Adipose tissue (tissue), 3 donors: ENCODE measurements around the gene DQX1. TPM values are rescaled to one million over a fixed set of nuclear protein-coding genes. Genes with fewer than 3 reads are reported as not detected.

ENCODE experiments used
- H3K27ac ChIP-seq: one replicate; pipeline ENCODE4 v1.5.1; 2013; ENCODE audit warnings: low read depth, low read length
- WGBS, 3 donors: extraction: QIAGEN DNeasy Blood & Tissue Kit; methylation state at CpG; one replicate each; pipeline ENCODE4 v1.1.7; 2013; 5-methylcytosine and 5-hydroxymethylcytosine counted together
- polyA plus RNA-seq, 3 donors: library from polyadenylated mRNA; stranded (reverse); fragments of 200-250 nt; gene quantifications; one replicate each; pipeline ENCODE4 v1.2.3, GENCODE V29; 2013
- donor health status: healthy with polysubstance abuse.
- donor health status: Bipolar disorder and iron deficiency.
- donor health status: healthy.

Gene DQX1
- polyA plus RNA-seq, 3 donors = 0.31 to 0.51 TPM; not detected in 1

DNA sequence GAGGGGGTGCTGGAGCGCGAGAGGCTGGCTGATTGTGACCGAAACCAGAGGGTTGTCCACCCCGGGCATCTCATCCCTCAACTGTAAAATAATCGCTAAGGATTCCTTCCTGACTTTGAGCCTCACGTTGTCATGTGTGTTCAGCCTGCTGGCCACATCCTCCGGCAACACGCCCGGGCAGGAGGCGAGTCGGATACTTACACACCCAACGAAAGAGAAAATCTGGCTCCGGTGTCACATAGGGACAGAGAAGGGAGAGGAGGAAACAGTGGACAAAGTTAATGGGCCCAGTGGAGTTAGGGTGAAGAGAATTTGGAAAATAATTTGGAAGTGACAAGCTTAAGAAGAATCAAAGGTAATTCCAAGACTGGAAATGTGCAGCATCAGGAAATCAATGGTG lies 9.4 kb downstream of the DQX1 start:
- no peak overlapping the region for H3K27ac ChIP-seq
- 62 to 64% (median 63%) methylated on average over 13 of the region's 13 CpGs for WGBS, 3 donors

DNA sequence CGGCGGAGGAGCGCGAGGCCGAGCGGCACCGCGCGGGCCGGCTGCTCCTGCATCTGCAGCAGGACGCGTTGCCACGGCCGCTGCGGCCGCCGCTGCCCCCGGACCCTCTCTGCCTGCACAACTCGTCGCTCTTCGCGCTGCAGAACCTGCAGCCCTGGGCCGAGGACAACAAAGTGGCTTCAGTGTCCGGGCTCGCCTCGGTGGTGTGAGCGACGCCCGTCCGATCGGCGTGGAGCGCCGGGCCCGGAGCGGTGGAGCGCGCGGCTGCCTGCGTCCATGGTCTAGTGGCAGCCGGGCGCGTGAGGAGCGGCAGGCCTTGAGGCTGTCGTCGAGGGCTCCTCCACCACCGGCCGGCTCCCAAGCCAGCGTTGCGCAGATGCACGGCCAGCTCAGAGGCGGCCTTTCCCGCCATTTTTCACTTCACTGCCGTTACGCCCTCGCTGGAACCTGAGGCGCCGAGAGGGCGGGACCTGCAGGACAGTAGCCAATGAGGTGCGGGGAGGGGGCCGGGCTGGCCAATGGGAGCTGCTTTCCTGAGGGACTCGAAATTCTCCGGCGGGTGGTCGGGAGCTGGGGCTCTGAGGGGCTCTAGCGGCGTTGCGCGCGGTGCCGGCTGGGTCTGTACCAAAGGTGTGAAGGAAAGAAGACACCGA lies 9.9 kb downstream of the DQX1 start:
- H3K27ac ChIP-seq = no peak overlapping the region
- 2 to 4% (median 3%) methylated on average over 71 to 72 of the region's 72 CpGs for WGBS, 3 donors

GRCh38 chr2:74515271-74515980 lies 10.6 kb downstream of the DQX1 start:
- 5 to 8% (median 5%) methylated on average over 54 to 60 of the region's 60 CpGs for WGBS, 3 donors
- H3K27ac ChIP-seq = no peak overlapping the region

DNA sequence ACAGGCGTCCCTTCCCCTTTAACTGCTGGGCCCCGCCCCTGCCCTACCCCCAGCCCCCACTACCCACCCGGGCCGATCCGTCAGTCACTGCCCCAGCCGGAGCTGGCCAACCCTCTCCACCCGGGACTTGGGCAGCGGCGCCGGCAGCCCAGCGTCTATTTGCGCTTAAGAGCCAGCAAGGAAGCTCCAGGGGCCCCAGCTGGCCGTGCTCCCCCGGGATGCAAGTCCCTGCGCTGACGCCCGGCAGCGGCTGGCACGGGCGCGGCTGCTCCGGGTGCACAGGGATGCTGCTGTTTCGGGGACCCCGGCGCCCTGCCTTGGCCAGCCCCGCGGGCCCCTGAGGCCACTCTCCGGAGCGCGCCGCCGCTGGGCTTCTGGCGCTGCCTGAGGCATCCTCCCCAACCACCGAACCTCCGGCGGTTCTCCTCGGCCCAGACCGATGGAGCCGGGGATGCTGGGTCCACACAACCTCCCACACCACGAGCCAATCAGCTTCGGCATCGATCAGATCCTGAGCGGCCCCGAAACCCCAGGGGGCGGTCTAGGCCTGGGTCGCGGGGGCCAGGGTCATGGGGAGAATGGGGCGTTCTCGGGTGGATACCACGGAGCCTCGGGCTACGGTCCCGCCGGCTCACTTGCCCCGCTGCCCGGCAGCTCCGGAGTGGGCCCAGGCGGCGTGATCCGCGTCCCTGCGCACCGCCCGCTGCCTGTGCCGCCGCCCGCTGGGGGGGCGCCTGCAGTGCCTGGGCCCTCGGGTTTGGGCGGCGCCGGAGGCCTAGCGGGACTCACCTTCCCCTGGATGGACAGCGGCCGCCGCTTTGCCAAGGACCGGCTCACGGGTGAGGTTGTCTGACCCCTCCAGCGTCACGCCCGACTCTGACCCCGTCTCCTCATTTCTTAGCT lies 11.4 kb downstream of the DQX1 start, which contains the start of gene TLX2:
TSS of gene TLX2 (plus strand) at position 83 of the 903 bp plus-strand sequence. CDS start at position 440, 357 bp downstream.
- WGBS, 3 donors = 4% methylated on average over 77 to 82 of the region's 82 CpGs
- no peak within 1 kb of the TSS for H3K27ac ChIP-seq

DNA sequence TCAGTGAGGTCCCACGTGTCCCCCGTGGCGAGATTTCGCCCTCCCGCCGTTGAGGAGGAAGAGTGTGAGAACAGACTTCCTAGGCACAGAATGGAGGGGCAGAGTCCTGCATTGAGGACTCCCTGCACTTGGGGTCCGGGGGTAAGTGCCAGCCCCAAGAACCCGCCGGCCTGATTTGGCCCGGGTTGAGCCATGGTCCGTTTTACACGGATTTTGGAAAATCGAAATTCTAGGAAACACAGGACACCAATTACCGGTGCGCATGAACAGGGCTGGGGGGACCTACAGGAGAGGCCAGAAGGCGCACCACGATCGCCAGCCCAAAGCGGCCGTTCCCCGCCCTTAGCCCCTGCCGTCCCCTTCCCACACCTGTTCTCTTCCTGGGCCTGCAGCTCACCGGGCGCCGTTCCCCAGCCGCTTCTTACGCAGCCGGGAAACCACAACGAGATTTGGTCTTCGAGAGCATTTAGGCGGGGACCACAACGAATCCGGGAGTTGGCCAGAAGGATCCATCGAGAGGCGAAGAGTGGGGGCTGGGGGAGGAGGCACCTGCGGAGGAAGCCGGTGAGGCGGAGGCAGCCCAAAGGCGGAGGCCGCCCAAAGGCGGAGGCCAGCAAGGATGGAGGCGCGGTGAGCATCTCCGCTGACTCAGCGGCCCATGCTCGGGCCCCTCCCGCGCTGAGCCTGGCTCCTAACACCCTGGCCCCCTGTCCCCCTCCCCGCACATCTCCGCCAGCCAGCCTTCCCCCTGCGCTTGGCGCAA lies 12.2 kb downstream of the DQX1 start:
- H3K27ac ChIP-seq = no peak overlapping the region
- WGBS, 3 donors = 6 to 7% (median 6%) methylated on average over 40 to 52 of the region's 52 CpGs

GRCh38 chr2:74512744-74513604 lies 13.1 kb downstream of the DQX1 start:
- 8 to 10% (median 10%) methylated on average over 36 of the region's 36 CpGs for WGBS, 3 donors
- no peak overlapping the region for H3K27ac ChIP-seq

GRCh38 chr2:74511104-74511989 lies 14.7 kb downstream of the DQX1 start:
- WGBS, 3 donors = 33 to 44% (median 37%) methylated on average over 11 of the region's 11 CpGs
- H3K27ac ChIP-seq = no peak overlapping the region

DNA sequence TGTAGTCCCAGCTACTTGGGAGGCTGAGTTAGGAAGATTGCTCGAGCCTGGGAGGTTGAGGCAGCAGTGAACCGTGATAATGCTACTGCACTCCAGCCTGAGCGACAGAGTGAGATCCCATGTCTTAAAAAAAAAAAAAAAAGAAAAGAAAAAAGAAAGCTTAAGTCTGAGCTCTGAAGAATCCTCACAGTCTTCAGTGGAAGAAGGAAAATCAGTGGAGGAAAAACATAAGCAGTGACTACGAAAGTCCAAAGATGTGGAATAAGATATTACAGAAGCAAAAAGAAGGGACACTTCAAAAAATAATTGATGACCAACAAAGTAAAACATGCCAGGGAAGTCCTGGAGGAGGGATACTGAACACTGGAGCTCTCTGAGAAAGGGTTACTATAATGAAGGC lies 15.8 kb downstream of the DQX1 start:
- H3K27ac ChIP-seq = no peak overlapping the region
- WGBS, 3 donors = 80 to 88% (median 80%) methylated on average over 4 of the region's 4 CpGs

DNA sequence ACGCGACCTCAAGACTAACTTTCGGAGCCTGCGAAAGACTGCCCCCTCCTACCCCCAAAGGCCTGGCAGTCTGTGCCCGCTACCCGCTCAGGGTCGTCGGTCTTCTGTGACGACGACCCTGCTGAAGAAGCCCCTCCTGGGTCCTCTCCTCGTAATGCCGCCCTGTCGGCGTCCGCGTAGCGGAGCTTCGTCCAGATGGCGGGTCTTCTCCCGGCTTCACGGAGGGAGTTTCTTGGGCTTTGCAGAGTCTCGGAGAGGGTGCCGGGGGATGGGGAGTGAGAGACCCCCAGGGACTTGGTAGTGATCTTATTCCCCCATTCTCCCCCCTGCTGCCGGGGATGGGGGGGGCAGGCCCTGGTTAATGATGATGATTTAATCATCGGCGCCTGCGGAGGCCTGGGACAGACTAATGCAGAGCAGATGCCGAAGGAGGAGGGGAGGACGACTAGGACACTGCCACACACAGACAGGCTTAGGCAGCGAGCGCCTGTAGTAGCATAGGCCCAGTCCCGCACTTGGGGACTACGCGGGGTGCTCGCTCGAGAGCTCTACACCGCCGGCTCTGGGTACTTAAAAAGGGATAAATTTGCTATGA lies 18.0 kb downstream of the DQX1 start:
- H3K27ac ChIP-seq = peak overlapping the region; percentile 58
- 9 to 17% (median 14%) methylated on average over 38 of the region's 38 CpGs for WGBS, 3 donors

GRCh38 chr2:74507145-74507925 lies 18.7 kb downstream of the DQX1 start, which contains the start of gene PCGF1:
Gene PCGF1, minus strand, starts transcription at chr2:74507695. Its CDS starts 27 bp downstream, at chr2:74507668.
- 0 to 1% (median 1%) methylated on average over 55 to 56 of the region's 56 CpGs for WGBS, 3 donors
- peak within 1 kb of the TSS; percentile 89 for H3K27ac ChIP-seq

DNA sequence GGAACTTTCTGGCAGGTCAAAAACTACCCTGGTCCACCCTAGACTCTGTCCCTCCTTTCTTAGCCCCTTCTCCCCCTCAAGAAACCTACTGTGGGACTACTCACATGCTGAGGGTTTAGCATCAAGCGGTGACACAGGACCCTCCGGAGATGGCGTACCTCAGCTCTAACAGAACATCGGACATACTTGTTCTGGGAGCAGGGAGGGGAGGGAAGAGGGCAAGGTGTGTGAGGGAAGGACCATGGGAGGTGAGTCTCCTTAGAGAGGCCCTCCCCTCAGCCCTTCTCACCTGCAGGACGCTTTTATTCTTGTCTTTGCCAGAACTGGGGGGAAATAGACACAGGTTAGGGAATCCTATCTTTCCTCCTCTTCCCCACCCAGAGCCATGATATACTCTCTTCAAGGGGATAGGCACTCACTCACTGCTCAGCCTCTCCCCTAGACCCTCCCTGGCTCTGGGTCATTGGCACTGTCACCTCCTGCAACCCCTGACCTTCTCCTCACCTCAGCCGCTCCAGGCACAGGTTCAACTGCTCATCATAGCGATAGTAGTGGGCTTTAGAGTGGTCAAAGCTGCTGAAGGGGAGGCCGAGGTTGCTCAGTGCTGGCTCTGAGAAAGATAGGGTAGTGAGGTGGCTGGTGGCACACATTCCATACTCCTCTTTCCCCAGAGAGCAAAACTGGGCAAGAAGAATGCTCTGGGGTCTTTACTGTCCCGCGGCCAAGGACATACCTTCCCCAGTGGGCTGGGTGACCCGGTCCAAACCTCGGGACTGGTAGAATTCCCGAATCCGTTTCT lies 20.4 kb downstream of the DQX1 start:
- no peak overlapping the region for H3K27ac ChIP-seq
- WGBS, 3 donors = 94 to 98% (median 96%) methylated on average over 14 of the region's 14 CpGs

DNA sequence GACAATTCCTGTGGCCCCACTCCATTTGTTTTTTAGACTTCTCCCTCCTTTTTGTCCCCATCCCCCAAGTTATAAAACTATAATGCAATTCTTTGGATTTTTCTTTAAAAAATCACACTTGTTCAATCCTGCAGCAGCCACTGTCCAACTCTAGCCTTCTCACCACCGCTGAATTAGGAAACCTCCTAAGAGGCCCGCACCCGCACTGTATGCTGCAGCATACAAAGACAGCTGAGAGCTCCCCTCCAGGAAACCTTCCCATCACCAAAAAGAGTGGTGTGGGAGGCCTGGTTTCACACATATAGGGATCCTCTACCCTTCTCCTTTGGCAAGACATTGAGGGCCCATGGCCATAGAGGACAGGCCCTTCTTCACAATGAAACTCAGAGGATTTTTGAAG lies 21.4 kb downstream of the DQX1 start:
- 90 to 96% (median 95%) methylated on average over 3 of the region's 3 CpGs for WGBS, 3 donors
- H3K27ac ChIP-seq = no peak overlapping the region

- H3K27ac ChIP-seq = no peak overlapping the region
- WGBS, 3 donors = 44 to 55% (median 49%) methylated on average over 43 to 45 of the region's 45 CpGs
Measured at GRCh38 chr2:74503506-74504475, 22.2 kb downstream of the DQX1 start.
